SK-N-SH (cell line): Measurements from ENCODE around the gene IL18R1. TPM values are rescaled to one million over a fixed set of nuclear protein-coding genes. Genes with fewer than 3 reads are reported as not detected.

Experiments used
- CTCF ChIA-PET: fragments of 300-600, 350-600 bp; formaldehyde crosslinking; extraction: SDS; loops from one replicate; lab custom pipeline; 2021; lab: Yijun Ruan, JAX
- POLR2A ChIA-PET: fragments of 350-600 bp; sonication (Branson Sonifier 250); formaldehyde crosslinking; extraction: SDS; loops from one replicate; lab custom pipeline; 2020; ENCODE audit warnings: antibody characterized with exemption, inconsistent platforms; lab: Yijun Ruan, JAX
- DNase-seq: peaks from one replicate; pipeline ENCODE4 v3.0.0; 2012
- H2AFZ ChIP-seq: fragments of 200-600 bp; sonication (generic); 2 replicates; pipeline ENCODE4 v1.8.1; 2016; ENCODE audit warnings: antibody characterized with exemption, mild to moderate bottlenecking, low read depth
- H3F3A ChIP-seq: fragments of 200-600 bp; sonication (generic); replicated peaks from 2 replicates; pipeline ENCODE3; 2016; ENCODE audit warnings: antibody characterized with exemption, mild to moderate bottlenecking; ENCODE audit not compliant: insufficient read depth
- H3K27ac ChIP-seq, 2 experiments: fragments of 200-500 bp in 1 of 2; fragments of 200-600 bp in 1 of 2; sonication (Bioruptor generic) in 1 of 2; sonication (generic), shearing (Covaris generic) in 1 of 2; 2 replicates each; pipeline versions ENCODE4 v1.5.1 to v1.6.1; 2014 to 2016; ENCODE audit warnings: low read depth in 2 of 2, inconsistent platforms in 1 of 2, low read length in 1 of 2, mild to moderate bottlenecking in 1 of 2, mixed read lengths in 1 of 2
- H3K27me3 ChIP-seq: fragments of 200-600 bp; sonication (generic), shearing (Covaris generic); 2 replicates; pipeline ENCODE4 v1.6.1; 2016; ENCODE audit warnings: mixed run types; ENCODE audit not compliant: insufficient read depth
- H3K36me3 ChIP-seq, 2 experiments: fragments of 200-500 bp in 1 of 2; fragments of 200-600 bp in 1 of 2; sonication (Bioruptor generic) in 1 of 2; sonication (generic) in 1 of 2; replicated peaks in 1 of 2; 2 replicates each; pipeline versions ENCODE3 to v1.5.1; 2014 to 2016; ENCODE audit warnings: low read length in 1 of 2, mild to moderate bottlenecking in 1 of 2; ENCODE audit not compliant: insufficient read depth in 2 of 2, control insufficient read depth in 1 of 2
- H3K4me1 ChIP-seq, 2 experiments: fragments of 200-500 bp in 1 of 2; fragments of 200-600 bp in 1 of 2; sonication (Bioruptor generic) in 1 of 2; sonication (generic), shearing (Covaris generic) in 1 of 2; 2 replicates each; pipeline versions ENCODE4 v1.5.1 to v1.6.1; 2014 to 2016; ENCODE audit warnings: low read depth in 1 of 2, low read length in 1 of 2, mixed run types in 1 of 2; ENCODE audit not compliant: insufficient read depth in 2 of 2, control insufficient read depth in 1 of 2
- H3K4me2 ChIP-seq: fragments of 200-600 bp; sonication (generic), shearing (Covaris generic); 2 replicates; pipeline ENCODE4 v1.6.1; 2017; ENCODE audit warnings: mixed run types
- H3K4me3 ChIP-seq, 2 experiments: fragments of 200-500 bp in 1 of 2; fragments of 200-600 bp in 1 of 2; sonication (Bioruptor generic) in 1 of 2; sonication (generic), shearing (Covaris generic) in 1 of 2; 2 replicates each; pipeline versions ENCODE4 v1.5.1 to v1.8.1; 2014 to 2016; ENCODE audit warnings: low read depth in 2 of 2, inconsistent platforms in 1 of 2, low read length in 1 of 2, mild to moderate bottlenecking in 1 of 2, mixed read lengths in 1 of 2, moderate library complexity in 1 of 2
- H3K79me2 ChIP-seq: fragments of 200-600 bp; sonication (generic); 2 replicates; pipeline ENCODE4 v1.8.1; 2017; ENCODE audit warnings: mild to moderate bottlenecking; ENCODE audit not compliant: insufficient read depth
- H3K9ac ChIP-seq: fragments of 200-600 bp; sonication (generic); 2 replicates; pipeline ENCODE4 v1.6.1; 2017; ENCODE audit warnings: mixed run types
- H3K9me2 ChIP-seq: fragments of 200-600 bp; sonication (generic); 2 replicates; pipeline ENCODE4 v1.6.1; 2017; ENCODE audit warnings: mixed run types
- H3K9me3 ChIP-seq: fragments of 200-600 bp; sonication (generic); 2 replicates; pipeline ENCODE4 v1.6.1; 2017; ENCODE audit warnings: mixed run types, mild to moderate bottlenecking, moderate library complexity
- H4K20me1 ChIP-seq: fragments of 200-600 bp; sonication (generic); 2 replicates; pipeline ENCODE4 v1.6.1; 2017; ENCODE audit warnings: mild to moderate bottlenecking, mixed run types; ENCODE audit not compliant: insufficient read depth
- CTCF ChIP-seq: fragments of 200-600 bp; sonication (generic); IDR thresholded peaks from 2 replicates; pipeline ENCODE4 v1.6.1; 2017; ENCODE audit warnings: antibody characterized with exemption, mild to moderate bottlenecking, moderate library complexity
- EP300 ChIP-seq, 2 experiments: IDR thresholded peaks; 2 replicates each; pipeline versions ENCODE4 v1.4.0 to v1.6.1; 2012; ENCODE audit warnings: borderline replicate concordance in 1 of 2, low read depth in 1 of 2, low read length in 1 of 2
- FOXM1 ChIP-seq: IDR thresholded peaks from 2 replicates; pipeline ENCODE4 v1.4.0; 2012; ENCODE audit warnings: low read depth, mild to moderate bottlenecking
- GATA2 ChIP-seq: sonication (generic); formaldehyde crosslinking; IDR thresholded peaks from 2 replicates; pipeline ENCODE4 v1.5.0; 2020; ENCODE audit warnings: mild to moderate bottlenecking, missing genetic modification reagents
- IRF3 ChIP-seq: fragments of 150-350 bp; IDR thresholded peaks from 2 replicates; pipeline ENCODE4 v1.6.1; 2016; ENCODE audit warnings: mild to moderate bottlenecking, low read depth, low read length
- JUND ChIP-seq: IDR thresholded peaks from 2 replicates; pipeline ENCODE4 v1.4.0; 2012
- RCOR1 ChIP-seq: fragments of 150-350 bp; IDR thresholded peaks from 2 replicates; pipeline ENCODE4 v1.6.1; 2017; ENCODE audit warnings: antibody characterized with exemption, low read length
- TCF12 ChIP-seq: IDR thresholded peaks from 2 replicates; pipeline ENCODE4 v1.4.0; 2012
- USF1 ChIP-seq: IDR thresholded peaks from 2 replicates; pipeline ENCODE4 v1.4.0; 2012; ENCODE audit warnings: low read depth, borderline replicate concordance
- WGBS: methylation state at CpG from one replicate; pipeline ENCODE4 v1.1.6; 2017; ENCODE audit warnings: low lambda C conversion rate; 5-methylcytosine and 5-hydroxymethylcytosine counted together
- polyA plus RNA-seq, 3 experiments: library from polyadenylated mRNA; depleted of rRNA; stranded (reverse); fragments of >200 nt; gene quantifications; 2 replicates each; pipeline ENCODE4 v1.2.3, GENCODE V29; 2012
- TF ChIP-seq, protein P1 (sequence below): IDR thresholded peaks from 2 replicates; pipeline ENCODE4 v1.4.0; 2012; ENCODE audit warnings: low read depth

IL18R1 gene
- polyA plus RNA-seq, 1 of the 3 experiments (the other 2 are of a cell fraction) = not detected

DNA sequence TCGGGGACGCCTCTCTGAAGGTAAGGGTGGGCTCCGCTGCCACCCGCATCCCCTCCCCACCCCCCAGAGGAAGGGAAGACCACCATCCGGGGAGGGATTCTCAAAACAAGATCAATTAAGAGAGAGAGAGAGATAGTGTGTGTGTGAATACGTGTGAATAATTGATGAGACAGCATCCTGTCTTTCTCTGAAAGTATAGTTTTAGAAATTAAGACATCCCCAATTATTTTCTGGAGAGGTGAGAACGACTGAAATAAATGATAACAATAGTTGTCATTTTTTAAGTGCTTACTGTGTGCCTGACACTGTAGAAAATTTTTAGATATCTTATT lies 751 bp downstream of the IL18R1 start (continued):
- no peak for TF ChIP-seq EP300 (IDR thresholded peaks at IDR 0.05; ENCODE audit: borderline replicate concordance in 1 of 2, low read depth in 1 of 2, low read length in 1 of 2)
- TF ChIP-seq CTCF = no peak
- TF ChIP-seq RCOR1 = no peak
- TF ChIP-seq IRF3 = no peak
- TF ChIP-seq, protein P1, sequence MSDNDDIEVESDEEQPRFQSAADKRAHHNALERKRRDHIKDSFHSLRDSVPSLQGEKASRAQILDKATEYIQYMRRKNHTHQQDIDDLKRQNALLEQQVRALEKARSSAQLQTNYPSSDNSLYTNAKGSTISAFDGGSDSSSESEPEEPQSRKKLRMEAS = no peak

- Histone ChIP-seq H3K4me1 (peaks cover 0 to 3% of the 10 kb centered on the region in 2 experiments; a peak in 1 of 4 replicates), H3K4me2 (no peak overlapping the region), H3F3A (no peaks in the 10 kb centered on the region), H3K36me3 (no peaks in the 10 kb centered on the region), H3K9me2 (no peaks in the 10 kb centered on the region), H3K9ac (no peak overlapping the region), H2AFZ (no peak overlapping the region), H3K79me2 (no peaks in the 10 kb centered on the region), H3K27me3 (peaks cover 32% of the 10 kb centered on the region; the same call in 1 of the 2 replicates), H3K27ac (no peak overlapping the region), H3K4me3 (no peak overlapping the region), H4K20me1 (no peaks in the 10 kb centered on the region), H3K9me3 (no peaks in the 10 kb centered on the region)
- CTCF ChIA-PET = interaction anchor here (1.1 to 1.6 kb wide), 3 partner anchors 17 to 116 kb away, joined by 3 to 6 read pairs (median 4); no protein-coding TSS in a partner anchor
- POLR2A ChIA-PET = no interaction called here
- WGBS = 20% methylated on average over 2 of the region's 2 CpGs
- no peak for DNase-seq
- TF ChIP-seq EP300 (IDR thresholded peaks at IDR 0.05; ENCODE audit: borderline replicate concordance in 1 of 2, low read depth in 1 of 2, low read length in 1 of 2) (no peak), JUND (no peak), IRF3 (no peak), FOXM1 (no peak), USF1 (no peak), GATA2 (no peak), TCF12 (no peak)
Measured at GRCh38 chr2:102356741-102357140, 1.1 kb downstream of the IL18R1 start.
